HG03066 (cell line): ENCODE measurements around the gene WSB1.
A peak's percentile ranks its signal among the peaks of the same experiment; 100 is the strongest.
"Not testable (repeated sequence)": the region's sequence is repeated elsewhere in the genome, so short reads cannot be mapped to it uniquely, and the experiment has no call there.

ENCODE experiments used
- ATAC-seq: cut with Tn5 transposase; IDR thresholded peaks from one replicate; pipeline ENCODE4 v1.9.1; 2021; ENCODE audit warnings: low read depth; ENCODE audit not compliant: unreplicated experiment

WSB1 gene, protein sequence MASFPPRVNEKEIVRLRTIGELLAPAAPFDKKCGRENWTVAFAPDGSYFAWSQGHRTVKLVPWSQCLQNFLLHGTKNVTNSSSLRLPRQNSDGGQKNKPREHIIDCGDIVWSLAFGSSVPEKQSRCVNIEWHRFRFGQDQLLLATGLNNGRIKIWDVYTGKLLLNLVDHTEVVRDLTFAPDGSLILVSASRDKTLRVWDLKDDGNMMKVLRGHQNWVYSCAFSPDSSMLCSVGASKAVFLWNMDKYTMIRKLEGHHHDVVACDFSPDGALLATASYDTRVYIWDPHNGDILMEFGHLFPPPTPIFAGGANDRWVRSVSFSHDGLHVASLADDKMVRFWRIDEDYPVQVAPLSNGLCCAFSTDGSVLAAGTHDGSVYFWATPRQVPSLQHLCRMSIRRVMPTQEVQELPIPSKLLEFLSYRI

DNA sequence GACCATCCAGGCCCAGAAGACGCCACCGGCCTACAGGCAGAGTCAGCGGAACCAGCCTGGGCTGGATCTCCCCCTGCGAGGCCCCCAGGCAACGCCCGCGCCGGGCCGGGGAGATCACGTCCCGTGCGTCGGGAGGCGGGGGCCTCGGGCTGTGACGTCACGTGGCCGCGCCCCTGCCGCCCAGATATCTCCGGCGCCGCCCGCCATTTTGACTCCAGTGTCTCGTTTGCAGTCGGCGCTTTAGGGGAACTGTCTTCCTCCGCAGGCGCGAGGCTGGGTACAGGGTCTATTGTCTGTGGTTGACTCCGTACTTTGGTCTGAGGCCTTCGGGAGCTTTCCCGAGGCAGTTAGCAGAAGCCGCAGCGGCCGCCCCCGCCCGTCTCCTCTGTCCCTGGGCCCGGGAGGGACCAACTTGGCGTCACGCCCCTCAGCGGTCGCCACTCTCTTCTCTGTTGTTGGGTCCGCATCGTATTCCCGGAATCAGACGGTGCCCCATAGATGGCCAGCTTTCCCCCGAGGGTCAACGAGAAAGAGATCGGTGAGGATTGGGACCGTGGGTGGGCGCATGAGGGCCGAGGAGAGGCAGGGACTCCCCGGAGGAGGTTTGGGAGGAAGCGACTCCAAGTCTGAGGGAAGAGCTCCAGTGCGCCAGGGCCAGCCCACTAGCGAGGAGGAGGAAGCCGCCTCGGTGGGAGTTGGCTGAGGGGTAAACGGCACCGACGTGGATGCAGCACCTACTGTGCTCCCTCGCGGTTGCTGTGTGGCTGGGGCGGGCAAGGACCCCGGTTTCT lies at the start of gene WSB1:
Gene WSB1, plus strand, starts transcription at position 217 of the 791 bp plus-strand sequence. Its CDS starts 282 bp downstream, at position 499.
- ATAC-seq: peak; percentile 70

DNA sequence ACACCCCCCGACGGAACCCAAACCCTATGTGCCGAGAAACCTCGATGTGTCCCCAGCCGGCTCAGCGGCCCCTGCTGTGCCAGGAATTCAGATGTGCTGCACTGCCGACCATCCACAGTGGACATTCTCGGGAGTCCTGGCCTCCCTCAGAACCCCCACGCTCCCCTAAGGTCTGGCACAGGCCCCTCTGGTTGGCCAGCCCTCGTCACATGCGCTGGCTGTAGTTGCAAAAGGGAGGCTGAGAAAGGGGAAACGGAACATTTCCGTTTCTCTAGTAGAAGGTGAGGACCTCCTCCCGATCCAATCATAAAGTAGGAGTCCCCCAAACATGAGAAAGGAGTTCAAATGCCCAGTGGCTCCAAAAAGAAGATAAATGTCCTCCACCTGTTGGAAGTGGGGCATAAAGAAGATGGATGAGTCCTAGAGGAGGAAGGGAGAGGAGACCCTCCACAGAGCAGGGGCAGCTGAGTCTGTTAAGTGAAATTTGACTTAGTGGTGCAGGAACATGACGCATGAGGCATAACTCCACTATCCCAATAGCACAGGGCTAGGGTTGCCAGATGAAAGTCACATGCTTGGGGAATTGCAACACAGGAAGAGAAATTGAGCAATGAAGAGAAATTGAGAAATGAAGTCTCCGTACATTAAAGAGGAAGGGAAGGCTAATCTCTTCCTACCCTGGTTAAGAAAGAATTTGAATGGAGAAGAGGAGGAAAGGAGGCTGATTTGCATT lies 49.3 kb upstream of the WSB1 start:
- no peak for ATAC-seq

DNA sequence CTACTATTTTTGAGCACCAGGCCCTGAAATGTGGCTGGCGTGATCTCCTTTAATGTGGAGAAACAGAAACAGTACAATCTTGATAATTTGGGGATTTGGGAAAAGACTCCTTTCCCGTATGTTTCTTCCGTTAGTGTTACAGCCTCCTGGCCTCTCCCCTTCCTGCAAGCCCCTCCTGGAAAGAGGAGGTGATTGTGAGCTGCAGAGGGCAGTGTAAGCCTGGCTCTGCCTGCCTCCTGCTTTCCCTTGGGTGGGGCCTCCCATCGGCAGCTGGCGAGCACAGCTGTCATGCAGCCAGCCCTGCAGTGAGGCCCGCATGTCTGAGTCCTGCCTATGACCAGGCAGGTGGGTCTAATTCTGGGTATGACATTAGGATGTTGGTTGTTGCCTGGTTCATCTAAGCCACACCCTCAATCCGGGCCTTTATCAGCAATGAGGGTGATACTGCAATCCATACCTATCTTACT lies 48.7 kb upstream of the WSB1 start:
- ATAC-seq: peak; percentile 77

DNA sequence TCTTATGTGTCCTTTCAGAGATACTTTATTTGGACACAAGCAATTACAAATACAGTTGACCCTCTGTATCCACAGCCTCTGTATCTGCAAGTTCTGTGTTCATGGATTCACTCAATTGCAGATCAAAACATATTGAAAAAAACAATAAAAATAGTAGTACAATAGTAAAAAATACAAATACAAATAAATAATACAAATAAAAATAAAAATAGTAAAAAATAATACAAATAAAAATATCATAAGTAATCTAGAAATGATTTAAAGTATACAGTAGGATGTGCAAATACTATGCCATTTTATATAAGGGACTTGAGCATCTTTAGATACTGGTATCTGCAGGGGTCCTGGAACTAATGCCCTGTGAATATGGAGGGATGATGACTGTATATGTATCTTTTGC lies 47.4 kb upstream of the WSB1 start:
- ATAC-seq: no peak

DNA sequence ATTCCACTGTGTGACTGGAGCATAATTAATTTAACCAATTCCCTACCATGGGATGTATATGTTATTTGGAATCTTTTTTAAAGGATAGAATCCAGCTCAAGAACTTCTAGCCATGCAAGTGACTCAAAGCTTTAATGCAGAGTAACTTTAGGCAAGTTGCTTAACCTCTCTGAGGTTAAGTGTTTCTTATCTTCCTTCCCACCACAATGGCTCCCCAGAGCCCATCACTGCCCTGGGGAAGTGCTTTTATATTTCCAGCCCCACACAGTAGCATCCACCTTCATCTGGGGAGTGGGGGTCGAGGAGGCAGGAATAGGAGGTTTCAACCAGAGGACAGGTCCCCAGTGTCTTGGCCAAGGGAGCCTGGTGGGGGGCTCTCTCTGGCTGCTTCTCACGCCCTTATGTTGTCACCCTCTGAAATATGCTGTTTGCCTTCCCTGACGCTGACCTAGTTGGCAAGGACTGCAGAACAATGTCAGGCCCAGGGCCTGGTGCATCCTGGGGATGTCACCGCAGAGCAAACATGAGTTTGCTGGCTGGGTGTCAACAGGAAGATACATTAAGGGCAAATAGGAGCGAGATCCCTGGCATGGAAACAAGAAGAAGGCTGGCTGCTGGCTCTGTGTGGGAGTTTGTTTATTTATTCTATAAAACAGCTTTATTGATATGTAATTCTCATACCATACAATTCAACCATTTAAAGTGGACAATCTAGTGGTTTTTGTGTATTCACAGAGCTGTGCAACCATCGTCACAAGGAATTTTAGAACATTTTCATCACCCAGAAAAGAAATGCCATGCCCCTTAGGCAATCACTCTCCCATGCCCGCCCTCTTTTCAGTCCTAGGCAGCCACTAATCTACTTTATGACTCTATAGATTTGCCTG lies 46.6 kb upstream of the WSB1 start:
- ATAC-seq: no peak

DNA sequence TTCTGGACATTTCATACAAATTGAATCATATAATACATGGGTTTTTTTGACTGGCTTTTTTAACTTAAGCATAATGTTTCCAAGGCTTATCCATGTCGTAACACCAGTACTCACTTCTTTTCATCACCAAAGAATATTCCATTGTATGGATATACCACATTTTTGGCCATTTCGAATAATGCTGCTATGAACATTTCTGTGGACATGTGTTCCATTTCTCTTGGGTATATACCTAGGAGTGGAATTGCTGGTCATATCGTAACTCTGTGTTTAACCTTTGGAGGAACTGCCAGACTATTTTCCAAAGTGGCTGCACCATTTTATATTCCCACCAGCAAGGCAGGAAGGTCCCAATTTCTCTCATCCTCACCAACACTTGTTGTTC lies 46.0 kb upstream of the WSB1 start:
- ATAC-seq: no peak

DNA sequence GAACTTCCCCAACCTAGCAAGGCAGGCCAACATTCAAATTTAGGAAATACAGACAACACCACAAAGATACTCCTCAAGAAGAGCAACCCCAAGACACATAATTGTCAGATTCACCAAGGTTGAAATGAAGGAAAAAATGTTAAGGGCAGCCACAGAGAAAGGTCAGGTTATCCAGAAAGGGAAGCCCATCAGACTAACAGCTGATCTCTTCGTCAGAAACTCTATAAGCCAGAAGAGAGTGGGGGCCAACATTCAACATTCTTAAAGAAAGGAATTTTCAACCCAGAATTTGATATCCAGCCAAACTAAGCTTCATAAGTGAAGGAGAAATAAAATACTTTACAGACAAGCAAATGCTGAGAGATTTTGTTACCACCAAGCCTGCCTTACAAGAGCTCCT lies 43.1 kb upstream of the WSB1 start:
- not testable (repeated sequence) for ATAC-seq

DNA sequence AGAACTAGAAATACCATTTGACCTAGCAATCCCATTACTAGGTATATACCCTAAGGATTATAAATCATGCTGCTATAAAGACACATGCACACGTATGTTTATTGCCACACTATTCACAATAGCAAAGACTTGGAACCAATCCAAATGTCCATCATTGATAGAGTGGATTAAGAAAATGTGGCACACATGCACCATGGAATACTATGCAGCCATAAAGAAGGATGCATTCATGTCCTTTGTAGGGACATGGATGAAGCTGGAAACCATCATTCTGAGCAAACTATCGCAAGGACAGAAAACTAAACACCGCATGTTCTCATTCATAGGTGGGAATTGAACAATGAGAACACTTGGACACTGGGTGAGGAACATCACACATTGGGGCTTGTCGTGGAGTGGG lies 39.1 kb upstream of the WSB1 start:
- ATAC-seq: not testable (repeated sequence)

DNA sequence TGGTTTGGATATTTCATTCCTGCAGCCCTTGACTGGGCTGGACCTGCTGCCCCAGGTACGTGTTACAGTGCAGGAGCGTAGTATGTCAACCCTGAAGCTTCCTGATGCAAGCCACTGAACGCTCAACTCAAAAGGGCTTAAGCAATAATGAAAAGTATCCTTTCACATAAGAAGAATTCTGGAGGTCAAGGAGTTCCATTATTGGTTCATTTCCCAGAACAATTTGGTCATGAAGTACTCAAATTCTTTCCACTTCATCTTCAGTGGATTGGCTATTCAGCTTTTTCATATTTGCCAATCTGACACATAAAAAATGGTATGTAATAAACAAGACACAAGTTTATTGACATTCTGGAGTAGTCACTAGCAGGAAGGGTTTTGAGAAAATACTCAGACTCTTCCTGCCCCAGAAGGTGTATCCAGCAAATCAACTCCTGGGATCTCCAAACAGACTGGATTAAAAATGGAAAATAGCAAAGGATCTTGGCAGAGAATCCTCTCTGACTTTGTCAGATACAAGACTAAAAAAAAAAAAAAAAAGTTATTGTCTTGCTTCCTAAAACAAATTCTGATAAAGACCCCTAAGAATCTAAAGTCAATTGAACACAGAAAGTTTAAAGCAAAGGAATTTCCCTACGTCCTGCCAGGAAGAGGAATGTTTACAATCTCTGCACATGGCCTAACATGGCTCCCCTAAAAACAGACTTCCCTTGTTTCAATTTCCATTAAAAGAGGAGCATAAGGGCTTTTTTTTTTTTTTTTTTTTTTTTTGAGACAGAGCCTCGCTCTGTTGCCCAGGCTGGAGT lies 37.5 kb upstream of the WSB1 start:
- no peak for ATAC-seq

DNA sequence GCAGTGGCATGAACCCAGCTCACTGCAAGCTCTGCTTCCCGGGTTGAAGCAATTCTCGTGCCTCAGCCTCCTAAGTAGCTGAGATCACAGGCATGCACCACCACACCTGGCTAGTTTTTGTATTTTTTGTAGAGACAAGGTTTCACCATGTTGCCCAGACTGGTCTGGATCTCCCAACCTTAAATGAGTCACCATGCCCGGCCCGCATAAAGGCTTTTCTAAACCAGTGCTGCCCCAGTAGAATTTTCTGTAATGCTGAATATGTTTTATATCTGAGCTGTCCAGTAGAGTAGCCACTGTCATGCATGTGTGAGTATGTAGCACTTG lies 36.9 kb upstream of the WSB1 start:
- ATAC-seq: no peak

DNA sequence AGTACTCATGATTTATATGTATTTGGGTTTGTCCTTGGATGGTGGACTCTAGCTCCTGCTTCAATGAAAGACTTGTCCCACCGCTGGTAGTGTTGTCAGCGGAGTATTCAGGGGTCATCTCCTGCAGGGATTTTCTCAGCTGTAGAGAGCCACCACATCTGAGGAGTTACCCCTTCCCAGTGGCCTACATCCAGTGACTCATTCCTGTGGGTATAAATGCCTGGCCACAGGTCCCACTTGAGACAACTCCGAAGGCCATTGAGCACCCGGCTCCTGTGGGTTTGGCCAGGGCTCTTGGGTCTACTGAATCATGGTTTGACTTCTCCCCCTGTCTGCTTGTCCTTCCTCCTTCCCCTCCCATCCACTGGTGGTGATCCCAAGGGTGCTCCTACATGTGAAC lies 34.6 kb upstream of the WSB1 start:
- ATAC-seq: no peak

DNA sequence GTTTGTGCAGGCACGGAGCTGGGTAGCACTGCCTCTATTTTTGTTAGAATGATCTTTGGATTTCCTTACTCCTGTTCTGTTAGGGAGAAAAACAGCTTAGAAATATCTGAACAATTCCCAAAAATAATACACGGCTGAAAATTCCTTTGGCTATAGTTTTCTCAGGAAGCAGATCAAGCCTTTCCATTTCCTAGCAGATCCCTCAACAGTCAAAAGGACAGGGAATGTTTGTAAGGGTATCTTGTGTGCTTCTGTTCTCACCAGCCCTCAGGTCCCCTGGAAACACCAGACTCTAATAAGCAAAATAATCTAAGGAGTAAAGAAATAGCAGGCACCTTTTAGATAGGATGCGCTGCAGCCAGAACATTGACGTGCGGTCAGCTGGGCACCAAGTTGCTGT lies 30.5 kb upstream of the WSB1 start:
- ATAC-seq: no peak

DNA sequence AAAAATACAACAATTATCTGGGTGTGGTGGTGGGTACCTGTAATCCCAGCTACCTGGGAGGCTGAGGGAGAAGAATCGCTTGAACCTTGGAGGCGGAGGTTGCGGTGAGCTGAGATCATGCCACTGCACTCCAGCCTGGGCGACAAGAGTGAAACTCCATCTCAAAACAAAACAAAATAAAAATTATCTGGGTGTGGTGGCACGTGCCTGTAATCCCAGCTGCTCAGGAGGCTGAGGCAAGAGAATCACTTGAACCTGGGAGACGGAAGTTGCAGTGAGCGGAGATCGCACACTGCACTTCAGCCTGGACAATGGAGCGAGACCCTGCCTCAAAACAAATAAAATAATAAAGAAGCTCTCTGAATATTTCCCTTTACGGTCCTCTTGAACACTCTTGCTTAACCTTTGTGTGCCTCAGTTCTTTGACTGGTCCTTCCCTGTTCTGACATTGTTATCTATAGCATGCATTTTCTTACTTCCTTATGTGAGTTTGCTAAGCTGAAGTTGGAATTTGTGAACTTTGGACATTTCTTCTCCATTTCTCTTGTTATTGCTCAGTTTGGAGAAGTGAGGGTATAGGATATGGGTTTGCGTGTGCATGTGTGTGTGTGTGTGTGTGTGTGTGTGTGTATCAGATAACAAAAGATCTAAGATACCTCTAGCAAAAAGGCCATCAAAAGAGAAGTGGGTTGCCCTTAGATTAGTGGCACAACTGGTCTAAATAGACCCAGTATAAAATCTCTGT lies 29.7 kb upstream of the WSB1 start:
- ATAC-seq: no peak

DNA sequence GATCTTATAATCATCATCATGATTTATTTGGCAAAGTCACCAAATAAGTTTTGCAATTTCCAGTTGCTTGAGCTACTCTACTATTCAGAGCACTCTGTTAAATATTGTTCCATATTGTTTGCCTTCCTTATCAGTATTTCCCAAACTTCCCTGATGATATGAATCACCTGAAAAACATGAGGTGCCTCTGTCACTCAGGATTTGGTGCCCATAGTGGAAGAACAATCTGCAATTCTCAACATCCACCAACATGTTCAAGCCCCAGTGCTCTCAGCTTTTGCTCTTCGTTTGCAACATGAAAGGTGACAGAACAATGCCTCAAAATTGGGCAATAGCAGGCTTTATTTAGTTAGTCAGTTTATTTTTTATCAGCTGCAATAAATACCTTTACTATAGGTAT lies 28.6 kb upstream of the WSB1 start:
- ATAC-seq: no peak

DNA sequence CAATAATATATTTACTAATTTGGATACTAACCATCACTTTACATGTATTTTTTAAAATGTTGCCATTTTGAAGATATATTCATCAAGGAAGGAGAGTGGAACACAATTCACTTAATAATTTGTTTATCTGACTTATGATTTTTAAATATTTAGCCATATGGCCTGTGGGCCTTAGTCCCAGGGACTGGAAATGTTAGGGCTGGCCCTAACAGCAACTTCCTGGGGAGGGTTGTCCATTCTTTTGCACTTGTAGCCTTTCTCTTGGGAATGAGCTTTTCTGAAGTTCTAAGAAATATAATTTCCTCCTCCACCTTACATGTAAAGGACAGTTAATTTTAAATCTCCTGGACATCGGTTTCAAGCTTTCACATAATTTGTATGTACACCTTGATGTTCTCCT lies 27.7 kb upstream of the WSB1 start:
- no peak for ATAC-seq

DNA sequence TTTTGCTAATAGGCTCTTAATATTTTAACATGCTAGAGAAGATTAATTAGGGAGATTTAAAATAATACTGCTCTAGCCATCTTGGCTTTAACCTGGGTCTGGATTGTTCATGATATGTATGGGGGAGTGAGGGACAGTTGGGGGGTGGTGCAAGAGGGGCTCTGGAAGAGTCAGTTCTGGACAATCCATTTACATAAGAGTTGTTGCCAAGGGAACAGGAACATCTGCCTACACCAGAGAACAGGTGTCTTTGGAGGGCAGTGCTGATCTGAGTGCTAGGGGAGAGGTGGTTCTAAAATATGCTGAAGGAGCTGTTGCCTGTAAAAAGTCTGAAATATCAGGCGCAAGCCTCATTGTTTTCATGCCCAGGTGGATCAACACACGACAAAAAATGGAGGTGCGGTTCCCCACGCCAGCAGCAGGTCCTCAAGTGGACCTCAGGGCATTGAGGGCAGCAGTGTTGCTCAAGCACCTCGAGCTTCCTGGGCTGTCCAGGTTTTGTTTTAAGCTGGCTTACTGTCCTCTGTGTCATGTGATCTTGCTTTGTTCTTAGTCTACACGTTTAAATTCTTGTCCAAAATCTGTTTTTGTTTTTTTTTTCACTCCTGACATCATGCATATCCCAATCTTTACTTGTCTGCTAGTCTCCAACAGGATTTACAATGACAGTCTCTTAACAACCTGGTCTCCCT lies 25.4 kb upstream of the WSB1 start:
- no peak for ATAC-seq

DNA sequence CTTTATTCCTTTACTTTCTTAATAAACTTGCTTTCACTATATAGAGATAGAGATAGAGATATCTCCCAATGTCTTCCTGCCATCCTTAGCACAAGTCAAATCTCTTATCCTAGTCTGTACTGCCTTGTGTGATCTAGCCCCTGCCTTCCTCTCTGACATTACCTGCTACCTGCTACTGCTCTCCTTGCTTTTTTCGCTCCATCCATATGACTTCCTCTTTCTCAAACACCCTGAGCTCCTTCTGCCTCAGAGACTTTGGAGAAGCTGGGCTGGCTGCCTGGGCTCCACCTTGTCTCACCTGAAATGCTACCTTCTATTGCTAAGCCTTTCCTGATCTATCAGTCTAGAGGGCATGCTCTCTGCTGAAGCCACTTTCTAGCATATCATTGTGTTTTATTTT lies 24.7 kb upstream of the WSB1 start:
- ATAC-seq: no peak

DNA sequence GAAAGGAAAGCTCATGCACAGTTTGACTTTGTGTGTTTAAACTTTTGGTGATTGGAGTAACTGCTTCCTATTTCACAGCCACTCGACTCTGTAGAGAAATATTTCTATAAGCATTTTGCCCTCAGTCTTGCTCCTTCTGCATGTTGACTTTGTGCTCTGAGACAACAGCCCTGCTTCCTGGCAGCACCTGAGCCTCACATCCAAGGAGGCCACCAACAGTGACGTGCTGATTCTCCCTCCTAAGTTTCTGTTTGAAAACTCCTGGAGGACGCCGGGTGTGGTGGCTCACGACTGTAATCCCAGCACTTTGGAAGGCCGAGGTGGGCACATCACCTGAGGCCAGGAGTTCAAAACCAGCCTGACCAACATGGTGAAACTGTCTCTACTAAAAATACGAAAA lies 23.9 kb upstream of the WSB1 start:
- no peak for ATAC-seq
